H9 (cell line): Measurements from ENCODE around the gene ATP1B2. TPM values are rescaled to one million over a fixed set of nuclear protein-coding genes. Genes with fewer than 3 reads are reported as not detected.
"Not testable (repeated sequence)": the region's sequence is repeated elsewhere in the genome, so short reads cannot be mapped to it uniquely, and the experiment has no call there.

Experiments used
- DNase-seq: peaks from one replicate; pipeline ENCODE4 v3.0.0-alpha.2; 2017
- H2AFZ ChIP-seq: one replicate; pipeline ENCODE4 v1.6.1; 2013; ENCODE audit warnings: mild to moderate bottlenecking, low read length, control low read depth, moderate library complexity
- H2AK5ac ChIP-seq: 2 replicates; pipeline ENCODE4 v1.6.1; 2013; ENCODE audit warnings: low read length, control low read depth, mixed read lengths; ENCODE audit not compliant: insufficient read length
- H2BK120ac ChIP-seq: one replicate; pipeline ENCODE4 v1.6.1; 2013; ENCODE audit warnings: low read depth, mild to moderate bottlenecking, low read length, control low read depth, inconsistent platforms; ENCODE audit not compliant: poor library complexity, severe bottlenecking
- H2BK12ac ChIP-seq: 2 replicates; pipeline ENCODE4 v1.6.1; 2013; ENCODE audit warnings: low read length, control low read depth, mixed read lengths, low read depth; ENCODE audit not compliant: insufficient read length
- H2BK15ac ChIP-seq: 2 replicates; pipeline ENCODE4 v1.6.1; 2013; ENCODE audit warnings: low read depth, low read length, control low read depth
- H2BK20ac ChIP-seq: one replicate; pipeline ENCODE4 v1.6.1; 2013; ENCODE audit warnings: low read depth, mild to moderate bottlenecking, low read length, control low read depth, inconsistent platforms; ENCODE audit not compliant: poor library complexity, severe bottlenecking
- H2BK5ac ChIP-seq: 2 replicates; pipeline ENCODE4 v1.6.1; 2013; ENCODE audit warnings: low read length, control low read depth, mixed read lengths; ENCODE audit not compliant: insufficient read length
- H3K14ac ChIP-seq: 2 replicates; pipeline ENCODE4 v1.6.1; 2013; ENCODE audit warnings: low read length, control low read depth; ENCODE audit not compliant: insufficient read depth
- H3K18ac ChIP-seq: 2 replicates; pipeline ENCODE4 v1.6.1; 2013; ENCODE audit warnings: low read depth, mild to moderate bottlenecking, mixed read lengths, low read length, control low read depth; ENCODE audit not compliant: insufficient read length
- H3K23ac ChIP-seq: 2 replicates; pipeline ENCODE4 v1.6.1; 2013; ENCODE audit warnings: low read length, control low read depth, mixed read lengths, low read depth; ENCODE audit not compliant: insufficient read length
- H3K23me2 ChIP-seq: 2 replicates; pipeline ENCODE4 v1.6.1; 2013; ENCODE audit warnings: low read depth, mild to moderate bottlenecking, mixed read lengths, low read length, control low read depth; ENCODE audit not compliant: insufficient read length, poor library complexity, severe bottlenecking
- H3K27ac ChIP-seq: 2 replicates; pipeline ENCODE4 v1.5.1; 2013; ENCODE audit warnings: low read length, control low read depth, mixed read lengths, low read depth; ENCODE audit not compliant: insufficient read length
- H3K27me3 ChIP-seq: 2 replicates; pipeline ENCODE4 v1.6.1; 2013; ENCODE audit warnings: low read length, control low read depth, inconsistent platforms; ENCODE audit not compliant: insufficient read depth
- H3K4ac ChIP-seq: 2 replicates; pipeline ENCODE4 v1.6.1; 2013; ENCODE audit warnings: low read depth, mild to moderate bottlenecking, control low read depth, inconsistent platforms, low read length, moderate library complexity
- H3K4me1 ChIP-seq: 2 replicates; pipeline ENCODE4 v1.6.1; 2013; ENCODE audit warnings: low read length, control low read depth, inconsistent platforms; ENCODE audit not compliant: insufficient read depth
- H3K4me2 ChIP-seq: 2 replicates; pipeline ENCODE4 v1.6.1; 2013; ENCODE audit warnings: low read length, control low read depth, mixed read lengths; ENCODE audit not compliant: insufficient read length, insufficient read depth
- H3K56ac ChIP-seq: 2 replicates; pipeline ENCODE4 v1.6.1; 2013; ENCODE audit warnings: low read depth, mild to moderate bottlenecking, mixed read lengths, low read length, control low read depth; ENCODE audit not compliant: insufficient read length
- H3K79me1 ChIP-seq: 2 replicates; pipeline ENCODE4 v1.6.1; 2013; ENCODE audit warnings: low read depth, mild to moderate bottlenecking, moderate library complexity, low read length, control low read depth, inconsistent platforms; ENCODE audit not compliant: insufficient read depth, poor library complexity, severe bottlenecking
- H3K79me2 ChIP-seq: 2 replicates; pipeline ENCODE4 v1.6.1; 2013; ENCODE audit warnings: low read length, control low read depth, inconsistent platforms; ENCODE audit not compliant: insufficient read depth
- H3K9ac ChIP-seq: 2 replicates; pipeline ENCODE4 v1.6.1; 2013; ENCODE audit warnings: low read length, control low read depth, mixed read lengths; ENCODE audit not compliant: insufficient read length; ENCODE audit errors: extremely low read depth
- H3K9me3 ChIP-seq: one replicate; pipeline ENCODE4 v1.6.1; 2013; ENCODE audit warnings: low read depth, low read length, inconsistent platforms; ENCODE audit not compliant: control insufficient read depth
- H3T11ph ChIP-seq: one replicate; pipeline ENCODE4 v1.6.1; 2013; ENCODE audit warnings: mild to moderate bottlenecking, low read length, control low read depth, inconsistent platforms
- H4K20me1 ChIP-seq: one replicate; pipeline ENCODE4 v1.6.1; 2013; ENCODE audit not compliant: control insufficient read depth, insufficient read length, insufficient read depth
- H4K5ac ChIP-seq: 2 replicates; pipeline ENCODE4 v1.6.1; 2013; ENCODE audit warnings: low read depth, mild to moderate bottlenecking, mixed read lengths, low read length, control low read depth; ENCODE audit not compliant: insufficient read length
- H4K8ac ChIP-seq: replicated peaks from 2 replicates; pipeline ENCODE4 v1.6.1; 2013; ENCODE audit warnings: low read length, control low read depth, mixed read lengths, low read depth; ENCODE audit not compliant: insufficient read length
- H4K91ac ChIP-seq: 2 replicates; pipeline ENCODE4 v1.6.1; 2013; ENCODE audit warnings: low read depth, mild to moderate bottlenecking, moderate library complexity, mixed read lengths, low read length, control low read depth; ENCODE audit not compliant: insufficient read length
- H3K27ac Mint-ChIP-seq, 3 experiments: 2 replicates in 2 of 3; 3 replicates in 1 of 3; pipeline ENCODE4 v1.8.0; 2020 to 2021; ENCODE audit warnings: mixed read lengths in 3 of 3, mild to moderate bottlenecking in 1 of 3, moderate library complexity in 1 of 3
- H3K27me3 Mint-ChIP-seq: 2 replicates; pipeline ENCODE4 v1.8.0; 2021; ENCODE audit warnings: low read depth, mild to moderate bottlenecking, moderate library complexity, mixed read lengths
- H3K36me3 Mint-ChIP-seq, 3 experiments: 2 replicates in 2 of 3; 3 replicates in 1 of 3; pipeline ENCODE4 v1.8.0; 2020 to 2021; ENCODE audit warnings: low read depth in 3 of 3, mixed read lengths in 3 of 3; ENCODE audit not compliant: insufficient read depth in 1 of 3
- H3K4me1 Mint-ChIP-seq, 2 experiments: 2 replicates each; pipeline ENCODE4 v1.8.0; 2020; ENCODE audit warnings: mixed read lengths in 2 of 2
- H3K4me3 Mint-ChIP-seq, 2 experiments: 2 replicates in 1 of 2; 3 replicates in 1 of 2; pipeline ENCODE4 v1.8.0; 2020 to 2021; ENCODE audit warnings: mild to moderate bottlenecking in 2 of 2, mixed read lengths in 2 of 2, moderate library complexity in 1 of 2
- H3K9me3 Mint-ChIP-seq, 2 experiments: 2 replicates in 1 of 2; 3 replicates in 1 of 2; pipeline ENCODE4 v1.8.0; 2020; ENCODE audit warnings: mild to moderate bottlenecking in 2 of 2, mixed read lengths in 2 of 2, moderate library complexity in 1 of 2
- WGBS: extraction: QIAGEN DNeasy Blood & Tissue Kit; methylation state at CpG from one replicate; pipeline ENCODE4 v1.1.7; 2013; ENCODE audit warnings: missing lambda C conversion rate, low lambda C conversion rate, mixed read lengths; ENCODE audit not compliant: insufficient read length; ENCODE audit errors: extremely low coverage; 5-methylcytosine and 5-hydroxymethylcytosine counted together
- total RNA-seq: library from RNA; stranded (reverse); gene quantifications from 2 replicates; pipeline ENCODE4 v1.2.1, GENCODE V29; 2021
- TF ChIP-seq, protein P1 (sequence below): fragments of 200-600 bp; sonication (generic); conservative IDR thresholded peaks from 3 replicates; pipeline ENCODE4 v1.8.0; 2021; ENCODE audit warnings: antibody characterized with exemption, mild to moderate bottlenecking

Gene ATP1B2
- total RNA-seq, 1 experiment from 2014 or later = 16.2 TPM

DNA sequence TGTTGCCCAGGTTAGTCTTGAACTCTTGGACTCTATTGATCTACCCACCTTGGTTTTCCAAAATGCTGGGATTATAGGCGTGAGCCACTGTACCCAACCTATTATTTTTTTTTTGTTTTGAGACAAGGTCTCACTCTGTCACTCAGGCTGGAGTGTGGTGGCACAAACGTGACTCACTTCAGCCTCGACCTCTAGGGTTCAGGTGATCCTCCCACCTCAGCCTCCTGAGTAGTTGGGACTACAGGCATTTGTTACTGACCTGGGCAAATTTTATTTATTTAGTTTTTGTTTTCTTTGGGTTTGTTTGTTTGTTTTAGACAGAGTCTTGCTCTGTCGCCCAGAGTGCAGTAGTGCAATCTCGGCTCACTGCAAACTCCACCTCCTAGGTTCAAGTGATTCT lies 27.1 kb upstream of the ATP1B2 start:
- Histone ChIP-seq H2BK120ac (no peak overlapping the region), H4K5ac (no peak overlapping the region), H3K27ac (no peak overlapping the region), H2BK20ac (no peak overlapping the region), H2BK5ac (no peak overlapping the region), H4K20me1 (no peaks in the 10 kb centered on the region), H3K4me1 (no peaks in the 10 kb centered on the region), H3K4me2 (no peak overlapping the region), H2BK15ac (no peak overlapping the region), H3K23ac (no peak overlapping the region), H3K9ac (no peak overlapping the region), H3T11ph (no peak overlapping the region), H2AFZ (no peak overlapping the region), H3K18ac (no peak overlapping the region), H3K79me1 (no peaks in the 10 kb centered on the region), H3K27me3 (no peaks in the 10 kb centered on the region), H2BK12ac (no peak overlapping the region), H4K8ac (no peak overlapping the region), H3K79me2 (no peaks in the 10 kb centered on the region), H2AK5ac (no peak overlapping the region), H3K23me2 (peaks cover 8% of the 10 kb centered on the region), H3K56ac (no peak overlapping the region), H3K14ac (no peak overlapping the region), H4K91ac (no peak overlapping the region), H3K4ac (no peak overlapping the region), H3K9me3 (no peaks in the 10 kb centered on the region)
- DNase-seq = no peak
- Mint-ChIP-seq H3K4me3 (no peak overlapping the region), H3K27me3 (no peaks in the 10 kb centered on the region), H3K36me3 (peaks cover 4 to 19% (median 15%) of the 10 kb centered on the region in 3 experiments), H3K27ac (peak overlapping the region in 2 of 3 experiments; percentile 55 to 87; a peak in 2 of 7 replicates), H3K4me1 (peaks cover 8 to 10% of the 10 kb centered on the region in 2 experiments), H3K9me3 (no peaks in the 10 kb centered on the region)
- TF ChIP-seq, protein P1, sequence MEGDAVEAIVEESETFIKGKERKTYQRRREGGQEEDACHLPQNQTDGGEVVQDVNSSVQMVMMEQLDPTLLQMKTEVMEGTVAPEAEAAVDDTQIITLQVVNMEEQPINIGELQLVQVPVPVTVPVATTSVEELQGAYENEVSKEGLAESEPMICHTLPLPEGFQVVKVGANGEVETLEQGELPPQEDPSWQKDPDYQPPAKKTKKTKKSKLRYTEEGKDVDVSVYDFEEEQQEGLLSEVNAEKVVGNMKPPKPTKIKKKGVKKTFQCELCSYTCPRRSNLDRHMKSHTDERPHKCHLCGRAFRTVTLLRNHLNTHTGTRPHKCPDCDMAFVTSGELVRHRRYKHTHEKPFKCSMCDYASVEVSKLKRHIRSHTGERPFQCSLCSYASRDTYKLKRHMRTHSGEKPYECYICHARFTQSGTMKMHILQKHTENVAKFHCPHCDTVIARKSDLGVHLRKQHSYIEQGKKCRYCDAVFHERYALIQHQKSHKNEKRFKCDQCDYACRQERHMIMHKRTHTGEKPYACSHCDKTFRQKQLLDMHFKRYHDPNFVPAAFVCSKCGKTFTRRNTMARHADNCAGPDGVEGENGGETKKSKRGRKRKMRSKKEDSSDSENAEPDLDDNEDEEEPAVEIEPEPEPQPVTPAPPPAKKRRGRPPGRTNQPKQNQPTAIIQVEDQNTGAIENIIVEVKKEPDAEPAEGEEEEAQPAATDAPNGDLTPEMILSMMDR = no peak
- WGBS = no CpG with 5 or more reads among the region's 5 CpGs

GRCh38 chr17:7625749-7626148 lies 25.0 kb upstream of the ATP1B2 start:
- not testable (repeated sequence) for H3K4ac ChIP-seq, H3K9me3 Mint-ChIP-seq, H3K79me2 ChIP-seq, H3K27ac Mint-ChIP-seq, H3T11ph ChIP-seq, H4K5ac ChIP-seq, H4K8ac ChIP-seq, H3K79me1 ChIP-seq, H3K27ac ChIP-seq, H3K27me3 Mint-ChIP-seq, H2BK120ac ChIP-seq, H2AK5ac ChIP-seq, H3K4me2 ChIP-seq, H3K23ac ChIP-seq, H3K9me3 ChIP-seq, H4K20me1 ChIP-seq, H3K4me1 ChIP-seq, H3K14ac ChIP-seq, H2BK20ac ChIP-seq, H3K18ac ChIP-seq, DNase-seq, H2AFZ ChIP-seq, H3K23me2 ChIP-seq, H3K56ac ChIP-seq, H4K91ac ChIP-seq, H2BK5ac ChIP-seq, H3K27me3 ChIP-seq, H2BK15ac ChIP-seq, H3K9ac ChIP-seq, H2BK12ac ChIP-seq
- peaks cover 4 to 19% (median 15%) of the 10 kb centered on the region in 3 experiments for H3K36me3 Mint-ChIP-seq
- peaks cover 10 to 11% of the 10 kb centered on the region in 2 experiments for H3K4me1 Mint-ChIP-seq
- peak overlapping the region in 1 of 2 experiments; percentile 94; a peak in 3 of 5 replicates for H3K4me3 Mint-ChIP-seq
- WGBS = no CpG with 5 or more reads among the region's 16 CpGs
